OCI-LY3 (cell line): Measurements from ENCODE around the gene BHLHE41.
A peak's percentile ranks its signal among the peaks of the same experiment; 100 is the strongest.

Source experiments
- H2AFZ ChIP-seq: fragments of 200-600, 300-600 bp; shearing (Covaris generic); 2 replicates; pipeline ENCODE4 v1.6.0; 2014; ENCODE audit warnings: antibody characterized with exemption, low read depth, low read length
- H3K27ac ChIP-seq: fragments of 200-600, 300-600 bp; sonication (generic); 2 replicates; pipeline ENCODE4 v1.5.1; 2014; ENCODE audit warnings: mild to moderate bottlenecking, low read length, moderate library complexity, mixed read lengths
- H3K27me3 ChIP-seq: fragments of 200-600, 300-600 bp; sonication (generic); 2 replicates; pipeline ENCODE4 v1.6.1; 2014; ENCODE audit warnings: low read depth, low read length, mixed read lengths
- H3K36me3 ChIP-seq: fragments of 200-600, 300-600 bp; sonication (generic); replicated peaks from 2 replicates; pipeline ENCODE3; 2014; ENCODE audit warnings: low read depth, low read length, mixed read lengths
- H3K4me1 ChIP-seq: fragments of 300-600, 200-600 bp; sonication (generic); 2 replicates; pipeline ENCODE4 v1.6.1; 2014; ENCODE audit warnings: low read length, mixed read lengths
- H3K4me2 ChIP-seq: fragments of 200-600, 300-600 bp; sonication (generic); 2 replicates; pipeline ENCODE4 v1.6.1; 2014; ENCODE audit warnings: low read length, mixed read lengths
- H3K4me3 ChIP-seq: fragments of 300-600, 200-600 bp; sonication (generic); 2 replicates; pipeline ENCODE4 v1.5.1; 2014; ENCODE audit warnings: antibody characterized with exemption, mild to moderate bottlenecking, low read length, moderate library complexity
- H3K79me2 ChIP-seq: fragments of 300-600, 200-600 bp; shearing (Covaris generic); 2 replicates; pipeline ENCODE4 v1.6.1; 2014; ENCODE audit warnings: mild to moderate bottlenecking, low read length, mixed read lengths
- H3K9ac ChIP-seq: fragments of 300-600, 200-600 bp; shearing (Covaris generic); 2 replicates; pipeline ENCODE4 v1.6.0; 2014; ENCODE audit warnings: mild to moderate bottlenecking, low read length, moderate library complexity
- H3K9me3 ChIP-seq: fragments of 200-600, 300-600 bp; shearing (Covaris generic); 2 replicates; pipeline ENCODE4 v1.6.1; 2014; ENCODE audit warnings: low read length, mixed read lengths; ENCODE audit not compliant: insufficient read depth
- H4K20me1 ChIP-seq: fragments of 200-600, 300-600 bp; sonication (generic); 2 replicates; pipeline ENCODE4 v1.6.1; 2016; ENCODE audit warnings: low read length, mixed read lengths; ENCODE audit not compliant: insufficient read depth
- CTCF ChIP-seq: fragments of 200-600, 300-600 bp; sonication (generic); IDR thresholded peaks from 2 replicates; pipeline ENCODE4 v1.5.1; 2014; ENCODE audit warnings: antibody characterized with exemption, low read length, low read depth
- EZH2phosphoT487 ChIP-seq: fragments of 200-600 bp; shearing (Covaris generic); IDR thresholded peaks from 2 replicates; pipeline ENCODE4 v1.6.1; 2018; ENCODE audit warnings: antibody characterized with exemption, mixed run types, low read depth

The BHLHE41 gene

DNA sequence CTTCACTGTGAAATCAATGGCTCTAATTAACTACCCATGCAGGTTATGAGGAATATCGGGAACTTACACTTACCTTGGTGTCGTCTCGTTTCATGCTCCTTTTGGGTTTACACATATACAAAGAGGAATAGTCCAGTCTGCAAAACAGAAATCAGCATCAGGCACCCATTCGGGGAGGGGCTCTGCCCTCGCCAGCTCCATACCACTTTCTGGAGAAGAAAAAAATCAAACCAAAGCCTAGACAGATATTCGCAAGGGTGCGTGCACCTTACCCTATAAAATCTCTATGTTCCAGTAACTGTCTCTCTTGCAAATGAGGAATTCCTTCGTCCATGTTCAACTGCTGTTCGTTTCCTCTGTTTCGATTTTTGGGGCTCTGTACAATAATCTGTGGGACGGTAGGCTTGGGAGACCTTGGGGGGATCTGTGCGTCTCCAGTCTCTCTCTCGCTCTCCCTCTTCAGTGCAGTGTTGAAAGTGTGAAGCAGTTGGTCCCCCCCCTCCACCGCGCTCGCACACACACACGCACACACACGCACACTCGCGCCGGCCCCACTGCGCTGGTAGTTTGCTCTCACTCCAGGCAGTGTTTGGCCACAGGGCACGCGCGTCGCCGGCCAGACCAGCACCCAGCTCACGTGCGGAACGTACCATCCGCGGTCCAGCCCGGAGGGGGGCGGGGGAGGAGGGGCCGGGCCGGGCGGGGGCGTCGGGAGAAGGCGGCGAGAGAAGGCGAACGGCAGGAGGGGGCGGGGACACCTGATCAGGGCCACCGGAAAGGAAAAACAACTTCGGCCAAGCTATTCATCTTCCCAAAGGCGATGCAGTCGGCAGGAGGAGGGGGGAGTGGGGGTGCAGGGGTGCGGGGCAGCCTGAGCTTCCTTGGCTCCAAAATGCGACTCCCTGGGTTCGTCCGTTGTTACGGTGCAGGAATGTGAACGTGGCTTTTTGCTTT, at the start of gene BHLHE41:
TSS of gene BHLHE41 (minus strand) at position 592 of the 954 bp plus-strand sequence. CDS start at position 334, 258 bp downstream.
- peak within 1 kb of the TSS; percentile 32; the same call in 1 of the 2 replicates for H2AFZ ChIP-seq

GRCh38 chr12:26172946-26173552, 48.2 kb upstream of the BHLHE41 start:
- Histone ChIP-seq H3K36me3 (no peaks in the 10 kb centered on the region), H3K79me2 (no peaks in the 10 kb centered on the region), H3K27me3 (peaks cover 21% of the 10 kb centered on the region), H3K9me3 (no peaks in the 10 kb centered on the region), H3K27ac (no peak overlapping the region), H4K20me1 (no peaks in the 10 kb centered on the region), H2AFZ (no peak overlapping the region), H3K4me3 (no peak overlapping the region), H3K9ac (no peak overlapping the region), H3K4me1 (peaks cover 34% of the 10 kb centered on the region), H3K4me2 (no peak overlapping the region)
- TF ChIP-seq CTCF (no peak), EZH2phosphoT487 (no peak)

More for the DNA sequence above, at the start of gene BHLHE41:
- Histone ChIP-seq H3K27ac (no peak within 1 kb of the TSS), H4K20me1 (no peaks in the 10 kb centered on the region), H3K79me2 (no peaks in the 10 kb centered on the region), H3K27me3 (peaks cover 69% of the 10 kb centered on the region), H3K4me3 (peak within 1 kb of the TSS; percentile 83), H3K9ac (peak within 1 kb of the TSS; percentile 35), H3K9me3 (no peaks in the 10 kb centered on the region), H3K4me1 (peaks cover 28% of the 10 kb centered on the region), H3K36me3 (no peaks in the 10 kb centered on the region), H3K4me2 (peak within 1 kb of the TSS; percentile 99)
- TF ChIP-seq CTCF (no peak), EZH2phosphoT487 (no peak)

DNA sequence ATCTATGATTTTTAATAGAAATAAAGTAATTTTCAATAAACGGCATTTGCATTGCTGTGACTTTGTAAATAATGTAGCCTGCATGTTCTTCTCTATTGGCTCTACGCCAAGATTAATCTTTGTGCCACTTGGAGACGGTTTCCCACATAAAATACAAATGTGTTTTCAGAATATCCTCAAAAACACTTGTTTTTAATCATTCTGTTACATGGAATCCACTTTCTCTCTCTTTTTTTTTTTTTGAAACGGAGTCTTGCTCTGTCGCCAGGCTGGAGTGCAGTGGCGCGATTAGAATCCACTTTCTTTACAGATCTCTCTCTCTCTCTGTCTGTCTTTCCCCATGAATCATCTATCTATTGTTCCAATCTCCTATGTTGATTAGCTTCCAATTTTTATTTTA, 47.7 kb upstream of the BHLHE41 start:
- H3K9ac ChIP-seq: no peak overlapping the region
- peaks cover 29% of the 10 kb centered on the region for H3K4me1 ChIP-seq
- TF ChIP-seq EZH2phosphoT487 (no peak), CTCF (no peak)
- no peaks in the 10 kb centered on the region for H3K36me3 ChIP-seq
- peaks cover 22% of the 10 kb centered on the region for H3K27me3 ChIP-seq
- H3K4me2 ChIP-seq: no peak overlapping the region
- H3K9me3 ChIP-seq: no peaks in the 10 kb centered on the region
- H3K4me3 ChIP-seq: no peak overlapping the region
- no peak overlapping the region for H2AFZ ChIP-seq
- no peaks in the 10 kb centered on the region for H4K20me1 ChIP-seq
- H3K27ac ChIP-seq: no peak overlapping the region
- H3K79me2 ChIP-seq: no peaks in the 10 kb centered on the region

DNA sequence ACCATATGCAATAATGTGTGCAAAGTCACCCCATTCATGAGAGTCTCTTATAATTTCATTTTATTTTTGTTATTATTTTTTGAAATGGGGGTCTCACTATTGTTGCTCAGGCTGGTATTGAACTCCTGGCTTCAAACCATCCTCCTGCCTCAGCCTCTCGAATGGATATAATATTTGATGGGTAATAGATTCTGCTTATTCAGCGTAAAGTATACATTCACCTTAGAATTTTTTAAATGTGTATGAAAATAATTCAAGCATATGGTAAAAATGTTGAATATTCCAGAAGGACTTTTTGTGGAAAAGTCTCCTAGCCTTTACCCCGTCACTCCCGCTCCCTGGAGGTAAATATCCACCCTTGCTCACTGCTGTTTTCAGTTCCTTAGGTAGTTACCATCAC, 47.2 kb upstream of the BHLHE41 start:
- no peak overlapping the region for H3K9ac ChIP-seq
- no peak overlapping the region for H3K27ac ChIP-seq
- no peaks in the 10 kb centered on the region for H3K9me3 ChIP-seq
- TF ChIP-seq CTCF: no peak
- no peak for TF ChIP-seq EZH2phosphoT487
- no peak overlapping the region for H3K4me2 ChIP-seq
- no peak overlapping the region for H2AFZ ChIP-seq
- H3K79me2 ChIP-seq: no peaks in the 10 kb centered on the region
- no peaks in the 10 kb centered on the region for H3K36me3 ChIP-seq
- H3K4me1 ChIP-seq: peaks cover 23% of the 10 kb centered on the region
- peaks cover 27% of the 10 kb centered on the region for H3K27me3 ChIP-seq
- H3K4me3 ChIP-seq: no peak overlapping the region
- no peaks in the 10 kb centered on the region for H4K20me1 ChIP-seq
